NCI-H526 (cell line): Measurements from ENCODE around the gene SCO2.

Experiments used
- DNase-seq, 2 experiments: peaks; one replicate each; lab custom pipeline; 2025; lab: John Stamatoyannopoulos, UW

SCO2 gene

GRCh38 chr22:50497093-50497492 is 28.3 kb downstream of the SCO2 start:
- no peak for DNase-seq

- DNase-seq = no peak
Measured at GRCh38 chr22:50490531-50491308, 34.7 kb downstream of the SCO2 start.

GRCh38 chr22:50489363-50490243 is 35.8 kb downstream of the SCO2 start:
- DNase-seq = no peak

GRCh38 chr22:50488886-50489285 is 36.5 kb downstream of the SCO2 start:
- no peak for DNase-seq

GRCh38 chr22:50488006-50488677 is 37.3 kb downstream of the SCO2 start:
- no peak for DNase-seq

- DNase-seq = no peak
Measured at GRCh38 chr22:50487290-50488005, 38.0 kb downstream of the SCO2 start.

- no peak for DNase-seq
Measured at GRCh38 chr22:50486561-50487289, 38.7 kb downstream of the SCO2 start, which contains the start of gene MIOX. Gene MIOX (plus strand): TSS chr22:50486859. CDS start chr22:50486898, 39 bp downstream.

GRCh38 chr22:50485221-50486131 is 39.9 kb downstream of the SCO2 start:
- no peak for DNase-seq

GRCh38 chr22:50483977-50484853 is 41.2 kb downstream of the SCO2 start:
- no peak for DNase-seq

GRCh38 chr22:50483556-50483955 is 41.8 kb downstream of the SCO2 start:
- no peak for DNase-seq

GRCh38 chr22:50483106-50483505 is 42.3 kb downstream of the SCO2 start:
- DNase-seq = no peak

- no peak for DNase-seq
Measured at GRCh38 chr22:50482107-50483074, 43.0 kb downstream of the SCO2 start.

- peak in 1 of 2 experiments; percentile 31 for DNase-seq
Measured at GRCh38 chr22:50481440-50482106, 43.8 kb downstream of the SCO2 start, which contains the start of gene ADM2. Gene ADM2 (plus strand): TSS chr22:50481543. CDS start chr22:50481848, 305 bp downstream.

- no peak for DNase-seq
Measured at GRCh38 chr22:50481045-50481439, 44.4 kb downstream of the SCO2 start.

- DNase-seq = no peak
Measured at GRCh38 chr22:50479721-50480120, 45.7 kb downstream of the SCO2 start.

GRCh38 chr22:50477923-50478322 is 47.5 kb downstream of the SCO2 start:
- DNase-seq = no peak

GRCh38 chr22:50476868-50477267 is 48.5 kb downstream of the SCO2 start:
- no peak for DNase-seq
